GM18870 (cell line): Measurements from ENCODE around the gene TP53RK.

Source experiments
- ATAC-seq: cut with Tn5 transposase; IDR thresholded peaks from one replicate; pipeline ENCODE4 v1.9.1; 2021; ENCODE audit warnings: moderate library complexity; ENCODE audit not compliant: unreplicated experiment

TP53RK gene

GRCh38 chr20:46689082-46689753 is at the start of gene TP53RK:
Gene TP53RK, minus strand, starts transcription at chr20:46689444. Its CDS starts 30 bp downstream, at chr20:46689414.
- peak; percentile 89 for ATAC-seq

- ATAC-seq, result no peak
These were observed 46.2 kb upstream of the TP53RK start for GRCh38 chr20:46735436-46735835.

GRCh38 chr20:46731770-46732169 is 42.5 kb upstream of the TP53RK start:
- ATAC-seq, result no peak

- ATAC-seq, result no peak
These were observed 36.2 kb upstream of the TP53RK start for GRCh38 chr20:46725186-46726165.

DNA sequence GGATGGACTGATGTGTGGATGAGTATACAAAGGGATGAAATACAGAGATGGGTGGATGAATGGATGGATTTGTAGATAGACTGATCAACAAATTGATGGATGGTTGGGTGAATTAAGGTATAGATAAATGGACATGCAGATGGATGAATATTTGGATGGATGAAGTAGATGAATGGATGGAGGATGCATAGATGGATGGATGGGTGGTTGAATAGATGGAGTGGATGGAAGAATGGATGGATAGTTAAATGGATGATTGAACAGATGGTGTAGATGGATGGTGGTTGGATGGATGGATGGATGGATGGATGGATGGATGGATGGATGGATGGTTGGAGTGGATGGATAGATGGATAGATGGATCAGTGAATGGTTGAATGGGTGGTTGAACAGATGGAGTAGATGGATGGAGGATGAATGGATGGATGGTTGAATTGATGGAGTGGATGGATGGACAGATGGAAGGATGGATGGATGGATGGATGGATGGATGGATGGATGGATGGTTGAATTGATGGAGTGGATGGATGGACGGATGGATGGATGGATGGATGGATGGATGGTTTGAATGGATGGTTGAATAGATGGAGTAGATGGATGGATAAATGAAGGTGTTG is 35.2 kb upstream of the TP53RK start:
- no peak for ATAC-seq

DNA sequence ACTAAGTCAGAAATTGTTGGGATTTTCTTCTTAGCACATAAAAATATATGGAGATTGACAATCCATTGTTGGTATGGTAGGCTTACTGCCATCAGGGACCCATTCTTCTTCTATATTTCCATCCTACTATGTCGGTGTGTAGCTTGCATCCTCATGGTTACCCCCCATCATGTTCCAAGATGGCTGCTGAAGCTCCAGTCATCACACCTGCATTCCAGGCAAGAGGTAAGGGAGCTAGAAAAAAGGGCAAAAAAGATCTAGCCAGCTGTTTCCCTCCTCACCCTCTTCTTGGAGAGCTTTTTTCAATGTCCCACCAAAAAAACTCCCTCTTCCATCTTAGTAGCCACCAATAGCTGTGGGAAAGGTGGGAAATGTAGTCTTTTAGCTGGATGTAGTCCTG is 33.8 kb upstream of the TP53RK start:
- no peak for ATAC-seq

GRCh38 chr20:46722450-46722849 is 33.2 kb upstream of the TP53RK start:
- no peak for ATAC-seq

DNA sequence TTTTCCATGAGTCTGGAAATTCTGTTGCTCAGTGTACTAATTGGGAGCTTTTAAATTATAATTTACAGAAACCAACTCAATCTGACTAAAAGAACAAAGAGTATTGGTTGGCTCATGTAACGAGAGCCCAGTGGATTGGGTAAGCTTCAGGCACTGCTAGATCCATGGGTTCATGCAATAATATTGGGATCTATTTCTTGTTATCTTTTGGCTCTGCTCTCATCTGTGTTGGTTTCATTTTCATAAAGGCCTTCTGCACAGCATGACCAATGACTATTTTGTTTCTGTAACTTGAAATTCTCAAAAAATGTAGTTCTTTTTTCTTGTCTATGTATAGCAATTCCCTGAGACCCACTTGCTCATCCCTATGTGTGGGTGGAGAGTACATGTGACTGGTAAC is 32.2 kb upstream of the TP53RK start:
- no peak for ATAC-seq

DNA sequence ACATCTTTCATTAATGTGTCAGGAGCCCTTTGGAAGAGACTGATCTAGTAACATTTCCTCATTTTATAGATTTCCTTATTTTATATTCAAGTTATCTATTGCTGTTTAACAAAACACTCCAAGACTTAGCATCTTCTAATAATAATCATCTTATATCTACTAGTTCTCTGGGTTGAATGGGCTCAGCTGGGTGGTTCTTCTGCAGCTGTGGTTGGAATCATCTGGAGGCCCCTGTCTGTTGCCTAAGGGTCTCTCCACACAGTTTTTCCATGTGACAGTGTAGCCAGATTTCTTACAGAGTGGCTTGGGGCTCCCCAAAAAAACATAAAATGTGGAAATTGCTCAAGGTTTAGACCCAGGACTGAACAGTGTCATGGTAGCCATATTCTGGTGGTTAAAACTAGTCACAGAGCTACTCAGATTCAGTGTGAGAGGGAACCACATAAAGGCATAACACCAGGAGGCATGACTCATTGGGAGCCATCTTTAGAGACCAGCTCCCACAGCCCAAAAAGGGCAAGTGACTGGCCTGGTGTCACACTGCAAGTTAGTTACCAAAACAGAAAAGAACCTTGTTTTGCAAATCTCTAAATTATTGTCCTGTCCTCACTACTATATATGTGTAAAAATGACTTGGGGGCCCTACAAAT is 31.7 kb upstream of the TP53RK start:
- ATAC-seq, result no peak

GRCh38 chr20:46720019-46720418 is 30.8 kb upstream of the TP53RK start:
- no peak for ATAC-seq

DNA sequence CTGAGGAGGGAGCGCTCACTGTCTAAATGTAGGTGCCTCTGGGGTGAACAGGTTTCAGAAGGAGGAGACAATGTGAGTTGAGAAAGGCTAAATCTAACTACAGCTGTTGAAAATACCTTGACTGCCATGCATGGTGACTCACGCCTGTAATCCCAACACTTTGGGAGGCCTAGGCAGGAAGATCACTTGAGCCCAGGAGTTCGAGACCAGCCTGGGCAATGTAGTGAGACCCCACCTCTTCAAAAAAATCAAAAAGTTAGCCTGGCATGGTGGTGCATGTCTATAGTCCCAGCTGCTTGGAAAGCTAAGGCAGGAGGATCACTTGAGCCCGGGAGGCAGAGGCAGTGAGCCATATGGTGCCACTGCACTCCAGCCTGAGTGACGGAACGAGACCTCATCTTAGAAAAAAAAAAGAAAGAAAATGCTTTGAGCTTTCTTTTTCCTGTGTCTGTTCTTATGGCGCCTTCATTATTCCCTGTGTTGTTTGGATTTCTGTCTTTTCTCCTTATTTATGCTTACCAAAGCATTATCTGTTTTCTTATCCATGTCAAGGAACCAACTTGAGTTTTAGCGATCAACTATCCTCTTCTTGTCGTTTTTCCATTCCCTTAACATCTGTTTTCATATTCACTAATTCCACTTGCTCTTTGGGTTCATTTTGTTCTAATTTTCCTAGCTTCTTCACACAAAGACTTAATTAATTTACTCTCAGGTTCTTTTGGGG is 28.7 kb upstream of the TP53RK start:
- no peak for ATAC-seq

- no peak for ATAC-seq
These were observed 26.1 kb upstream of the TP53RK start for GRCh38 chr20:46715292-46715756.

- ATAC-seq, result no peak
These were observed 25.0 kb upstream of the TP53RK start for GRCh38 chr20:46713957-46714834.

DNA sequence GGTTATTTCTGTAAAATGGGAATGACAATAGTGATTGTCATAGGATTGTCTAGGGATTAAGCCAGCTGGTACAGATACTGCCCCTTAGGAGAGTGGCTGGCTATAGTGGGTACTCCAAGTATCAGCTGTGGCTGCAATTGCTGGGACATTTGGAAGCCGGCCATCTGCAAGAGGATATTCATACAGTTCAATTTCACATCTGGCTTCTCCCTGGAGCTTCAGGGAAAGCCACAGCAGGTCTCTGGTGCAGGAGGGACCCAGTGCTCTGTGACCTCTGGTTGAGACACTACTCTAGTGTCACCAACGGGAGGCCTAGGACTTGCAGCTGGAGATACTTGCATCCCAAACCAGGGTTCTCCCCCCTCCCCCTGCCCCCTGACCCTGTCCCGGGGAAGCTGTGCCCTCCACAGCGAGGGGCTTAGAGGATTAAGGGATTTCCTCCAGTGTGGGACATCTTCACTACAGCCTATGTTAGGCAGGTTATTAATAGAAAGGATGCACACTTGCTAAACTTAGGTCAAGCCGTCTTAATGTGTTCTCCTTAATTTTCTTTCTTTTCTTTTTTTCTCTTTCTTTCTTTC is 22.9 kb upstream of the TP53RK start:
- no peak for ATAC-seq

- no peak for ATAC-seq
These were observed 21.1 kb upstream of the TP53RK start for GRCh38 chr20:46710153-46710913.

DNA sequence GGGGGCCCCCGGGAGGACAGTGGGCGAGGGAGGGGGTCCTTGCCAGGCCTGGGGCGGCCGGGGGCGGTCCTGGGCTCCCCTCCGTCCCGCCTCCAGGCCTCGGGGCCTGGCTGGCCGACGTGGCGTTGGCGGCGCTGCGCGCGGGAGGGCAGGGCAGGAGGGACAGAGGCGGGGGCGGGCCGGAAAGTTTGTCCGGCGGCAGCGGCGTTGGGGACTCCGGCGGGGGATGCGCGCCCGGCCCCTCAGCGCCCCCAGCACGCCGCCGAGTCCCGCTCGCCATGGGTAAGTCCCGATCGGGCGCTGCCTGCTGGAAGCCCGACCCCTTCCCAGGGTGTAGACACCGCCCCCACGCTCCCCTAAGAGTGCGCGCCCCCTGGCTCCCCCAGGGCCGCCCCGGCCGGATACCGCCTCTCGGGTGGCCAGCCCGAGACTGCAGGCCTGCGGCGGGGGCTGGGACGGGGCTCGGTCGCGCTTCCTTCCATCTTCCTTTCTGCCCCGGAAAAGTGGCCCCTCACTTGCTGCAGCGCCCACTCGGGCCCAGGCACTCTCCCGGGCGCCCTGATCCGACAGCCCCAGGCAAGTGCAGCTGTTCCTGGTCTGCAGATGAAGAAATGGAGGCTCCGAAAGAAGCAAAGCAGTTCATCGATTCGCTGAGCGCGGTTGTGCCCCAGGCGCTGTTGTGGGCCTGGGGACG is 20.4 kb upstream of the TP53RK start, which contains the start of gene SLC2A10:
Gene SLC2A10, plus strand, starts transcription at position 191 of the 694 bp plus-strand sequence. Its CDS starts 88 bp downstream, at position 279.
- ATAC-seq, result no peak

- ATAC-seq, result no peak
These were observed 19.8 kb upstream of the TP53RK start for GRCh38 chr20:46709055-46709458.
